Measurements from ENCODE around the gene TANGO2.

Gene TANGO2

GRCh38 chr22:19984201-19984753 is 36.6 kb upstream of the TANGO2 start:
- DNase-seq: no peak

- no peak for DNase-seq
Observed at GRCh38 chr22:19984851-19985811, 35.8 kb upstream of the TANGO2 start.

GRCh38 chr22:19986011-19986409 is 34.9 kb upstream of the TANGO2 start:
- no peak for DNase-seq

GRCh38 chr22:19986410-19987341 is 34.2 kb upstream of the TANGO2 start:
- DNase-seq: peak; percentile 54

DNA sequence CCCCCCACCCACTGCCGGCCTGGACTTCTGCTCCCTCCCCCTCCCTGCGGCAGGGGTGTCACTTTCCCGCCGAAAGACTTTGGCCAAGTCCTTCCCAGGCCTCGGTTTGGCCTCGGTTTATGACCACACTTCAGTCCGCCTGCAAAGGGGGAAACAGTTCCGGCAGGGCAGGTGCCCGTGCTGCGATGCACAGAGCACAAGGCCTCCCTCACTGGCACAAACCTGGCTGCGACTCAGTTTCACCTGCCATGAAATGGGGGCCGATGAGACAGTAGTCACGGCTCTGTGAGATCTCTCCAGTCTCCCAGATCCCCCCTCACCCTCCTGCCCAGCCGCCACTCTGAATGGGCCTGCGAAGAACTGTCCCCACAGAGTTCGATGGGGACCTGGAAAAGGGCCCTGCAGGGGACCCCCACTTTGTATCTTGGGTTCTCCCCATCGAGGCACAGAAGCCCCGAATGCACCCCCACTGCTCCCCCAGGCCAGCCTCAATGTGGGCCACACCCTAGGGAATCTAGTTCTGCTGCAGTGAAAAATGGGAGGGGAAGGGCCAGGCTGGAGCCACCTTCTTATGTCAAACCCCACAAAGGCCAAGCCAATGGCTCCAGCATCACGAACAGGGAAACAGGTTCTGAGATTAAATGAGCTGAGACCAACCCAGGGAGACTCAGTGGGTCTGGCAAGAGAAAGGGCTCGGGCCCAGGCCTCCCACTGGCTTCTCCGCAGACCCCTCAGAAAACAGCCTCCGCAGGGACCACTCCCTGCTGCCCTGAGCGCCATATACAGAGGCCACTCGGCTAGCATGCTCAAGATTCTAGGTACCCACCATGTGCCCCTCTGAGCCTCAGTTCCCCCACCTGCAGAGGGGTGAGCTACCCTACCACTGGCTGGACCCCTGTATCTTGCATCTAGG is 33.3 kb upstream of the TANGO2 start:
- DNase-seq: no peak

DNA sequence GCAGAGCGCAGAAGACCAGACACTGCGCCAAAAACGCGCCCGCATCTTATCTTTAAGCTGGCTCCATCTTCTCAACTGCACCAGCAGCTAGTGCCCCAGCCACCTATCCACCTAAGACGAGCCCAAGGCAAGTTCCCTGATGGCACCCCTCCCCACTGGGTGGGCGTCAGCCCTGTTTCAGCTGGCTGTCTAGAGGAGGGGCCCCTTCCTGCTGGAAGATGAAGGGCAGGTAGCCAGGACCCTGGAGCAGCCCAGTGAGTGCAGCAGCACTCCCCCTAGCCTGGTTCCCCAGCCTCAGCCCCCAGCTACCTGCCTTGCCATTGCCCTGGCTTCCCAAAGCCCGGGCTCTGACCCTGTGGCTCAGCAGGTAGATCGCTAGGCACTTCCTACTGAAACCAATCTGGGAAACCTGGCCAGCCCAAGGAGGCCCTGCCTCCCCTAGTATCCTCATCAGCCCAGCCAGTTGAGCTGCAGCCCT is 32.5 kb upstream of the TANGO2 start:
- DNase-seq: no peak

DNA sequence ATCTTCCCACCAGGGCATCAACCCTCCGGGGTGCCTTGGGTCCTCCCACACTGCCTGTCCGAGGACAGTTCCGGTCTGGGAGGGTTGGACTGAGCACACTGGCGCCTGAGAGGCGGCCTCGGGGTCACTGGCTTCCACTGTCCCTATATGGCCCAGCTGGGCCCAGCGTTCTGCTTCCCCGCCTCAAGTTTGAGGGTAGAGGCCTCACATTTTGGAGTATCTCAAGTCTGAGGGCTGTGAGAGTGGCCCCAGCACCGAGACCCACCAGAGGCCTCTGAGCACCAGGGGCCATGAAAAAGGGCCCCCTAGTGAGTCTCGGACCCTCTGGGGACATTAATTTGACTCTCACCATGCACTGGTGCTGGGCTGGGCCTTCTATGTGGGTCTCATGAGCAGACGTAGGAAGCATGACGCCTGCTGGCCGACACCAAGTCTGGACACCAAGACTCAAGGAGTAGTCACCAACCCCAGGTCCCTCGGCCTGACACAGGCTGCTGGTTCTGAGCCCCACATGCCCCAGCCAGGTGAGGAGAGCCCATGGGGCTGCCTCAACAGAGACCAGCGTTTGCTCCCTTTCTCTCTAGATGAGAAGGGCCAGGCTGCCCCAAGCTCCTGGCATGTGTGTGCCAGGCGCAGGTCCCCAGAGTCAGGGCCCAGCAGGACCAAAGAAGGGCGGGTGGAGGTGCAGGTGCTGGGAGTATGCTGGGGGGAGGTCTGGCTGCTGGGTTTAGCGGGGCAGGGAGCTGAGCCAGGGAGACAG is 31.8 kb upstream of the TANGO2 start:
- no peak for DNase-seq

DNA sequence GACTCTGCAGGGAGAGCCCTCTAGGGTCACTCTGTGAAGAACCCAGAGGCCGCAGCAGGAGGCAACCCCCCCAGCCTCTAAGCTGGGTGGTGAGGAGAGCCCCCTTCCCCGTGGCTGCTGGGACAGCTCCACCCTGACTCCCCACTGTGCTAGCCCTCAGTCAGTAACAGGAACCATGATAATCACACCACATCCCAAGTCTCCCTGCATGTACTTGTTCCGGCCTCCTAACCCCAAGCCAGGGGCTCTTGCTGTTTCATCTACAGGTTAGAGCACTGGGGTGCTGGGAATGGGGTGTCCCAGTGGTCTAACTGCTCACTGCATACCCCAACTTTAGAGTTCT is 31.2 kb upstream of the TANGO2 start:
- no peak for DNase-seq

DNA sequence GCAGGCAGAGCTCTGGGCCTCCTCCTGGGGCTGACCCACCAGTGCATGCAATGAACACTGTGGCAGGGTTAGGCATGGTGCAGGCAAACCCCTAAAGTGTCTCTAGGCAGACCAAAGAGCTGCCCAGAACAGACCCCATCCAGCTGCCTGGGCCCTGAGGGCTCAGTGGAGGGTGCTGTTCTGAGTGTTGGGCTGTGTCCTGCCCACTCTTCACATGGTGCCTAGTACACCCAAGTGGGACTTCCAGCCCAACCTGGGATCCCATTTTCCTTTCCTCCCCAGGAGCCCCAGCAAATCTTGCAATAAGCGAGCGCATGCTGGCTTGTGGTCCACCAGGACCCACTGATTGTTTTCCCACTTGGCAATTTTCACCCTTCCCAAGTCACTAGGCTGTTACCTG is 30.7 kb upstream of the TANGO2 start:
- no peak for DNase-seq

DNA sequence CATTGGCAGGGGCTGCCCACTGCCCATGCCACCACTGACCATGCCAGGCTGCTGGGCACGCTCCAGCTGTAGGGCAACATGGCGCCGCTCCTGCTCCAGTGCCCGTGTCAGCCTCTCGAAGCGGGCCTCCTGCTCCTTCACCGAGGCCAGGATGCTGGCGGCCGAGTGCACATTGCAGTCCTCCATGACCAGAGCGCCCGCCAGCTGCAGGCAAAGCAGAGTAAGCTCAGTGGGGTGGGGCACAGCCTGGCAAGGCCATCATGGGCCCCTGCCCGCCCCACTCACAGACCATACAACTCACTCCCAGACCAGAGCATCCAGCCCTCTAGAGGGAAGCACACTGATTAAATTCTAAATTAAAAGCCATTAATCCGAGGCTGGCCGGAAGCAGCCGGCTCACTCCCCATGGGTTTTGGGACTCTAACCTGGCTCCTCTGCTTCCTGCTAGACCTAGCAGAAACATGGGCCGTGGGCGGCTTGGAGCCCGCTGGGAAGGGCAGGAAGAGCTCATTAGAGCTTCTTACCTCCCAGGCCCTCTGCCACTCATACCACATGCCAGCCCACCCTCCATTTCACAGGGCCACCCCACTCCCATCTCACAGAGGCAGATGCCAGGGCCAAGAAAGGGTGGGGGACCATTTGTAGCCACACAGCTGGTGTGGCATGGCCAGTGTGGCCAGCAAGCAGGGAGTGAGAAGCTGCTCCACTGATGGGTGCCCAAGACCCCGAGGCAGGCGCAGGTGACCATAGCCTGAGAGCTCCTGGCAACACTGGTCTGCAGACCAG is 30.1 kb upstream of the TANGO2 start:
- DNase-seq: no peak

- no peak for DNase-seq
Observed at GRCh38 chr22:19991395-19991644, 29.6 kb upstream of the TANGO2 start.

DNA sequence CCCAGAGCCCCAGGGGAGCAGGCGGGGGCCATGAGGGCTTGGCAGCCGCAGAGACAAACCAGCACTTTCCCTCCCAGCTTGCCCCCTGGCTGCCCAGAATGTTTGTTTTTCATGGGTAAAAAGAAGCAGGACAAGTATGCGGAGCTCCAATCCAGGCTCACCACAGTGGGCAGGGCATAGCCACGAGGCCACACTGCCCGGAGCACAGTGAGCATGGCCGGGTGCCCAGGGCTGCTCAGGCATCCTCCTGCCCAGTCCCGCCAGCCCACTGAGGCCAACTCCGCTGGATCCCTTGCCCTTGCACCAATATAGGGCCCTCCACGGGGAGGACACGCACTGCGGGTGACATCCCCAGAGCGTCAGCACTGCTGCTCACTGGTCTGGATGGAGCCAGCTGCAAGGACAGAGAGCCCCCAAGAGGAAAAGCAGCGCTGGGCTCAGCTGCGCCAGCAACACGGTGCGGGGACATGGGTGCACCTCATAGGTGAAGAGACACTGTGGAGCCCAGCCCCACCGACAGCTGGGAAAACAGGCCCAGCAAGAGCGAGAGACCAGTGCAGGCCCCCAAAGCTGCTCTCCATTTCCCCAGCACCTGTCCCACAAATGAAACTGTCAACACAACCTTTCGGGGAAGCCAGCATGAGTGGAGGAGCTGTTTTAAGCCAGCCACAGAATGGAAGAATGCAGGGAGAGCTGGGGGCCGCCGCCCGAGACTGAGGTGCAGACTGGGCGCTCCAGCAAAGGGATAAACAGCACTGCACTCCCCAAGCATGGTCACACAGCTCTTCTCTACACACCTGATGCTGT is 29.1 kb upstream of the TANGO2 start:
- DNase-seq: no peak

GRCh38 chr22:19992481-19992911 is 28.4 kb upstream of the TANGO2 start:
- DNase-seq: no peak

GRCh38 chr22:19992921-19993355 is 28.0 kb upstream of the TANGO2 start:
- DNase-seq: no peak

- DNase-seq: no peak
Observed at GRCh38 chr22:19993926-19994325, 27.0 kb upstream of the TANGO2 start.

GRCh38 chr22:19994851-19995610 is 25.9 kb upstream of the TANGO2 start:
- no peak for DNase-seq

- no peak for DNase-seq
Observed at GRCh38 chr22:19995611-19996339, 25.1 kb upstream of the TANGO2 start.

GRCh38 chr22:19996694-19997384 is 24.1 kb upstream of the TANGO2 start:
- DNase-seq: no peak
